Loucy (cell line): ENCODE measurements around the gene LHFPL3.

Experiments used
- H2AFZ ChIP-seq: fragments of 200-600 bp; sonication (generic); 2 replicates; pipeline ENCODE4 v1.6.0; 2016; ENCODE audit warnings: antibody characterized with exemption, mild to moderate bottlenecking, low read length, moderate library complexity
- H3F3A ChIP-seq: fragments of 200-600 bp; 2 replicates; pipeline ENCODE4 v1.6.0; 2016; ENCODE audit warnings: antibody characterized with exemption, low read depth, mild to moderate bottlenecking
- H3K27me3 ChIP-seq: fragments of 200-600 bp; sonication (generic); 2 replicates; pipeline ENCODE4 v1.6.1; 2014; ENCODE audit warnings: low read length, mild to moderate bottlenecking; ENCODE audit not compliant: insufficient read depth, poor library complexity, severe bottlenecking
- H3K36me3 ChIP-seq: fragments of 200-600 bp; sonication (generic); 2 replicates; pipeline ENCODE4 v1.6.1; 2016; ENCODE audit warnings: low read length; ENCODE audit not compliant: insufficient read depth
- H3K4me1 ChIP-seq: fragments of 200-600 bp; sonication (generic); 2 replicates; pipeline ENCODE4 v1.5.1; 2014; ENCODE audit warnings: low read length, mild to moderate bottlenecking; ENCODE audit not compliant: insufficient read depth, poor library complexity, severe bottlenecking
- H3K4me2 ChIP-seq: fragments of 200-600 bp; sonication (generic); 2 replicates; pipeline ENCODE4 v1.6.0; 2014; ENCODE audit warnings: antibody characterized with exemption, low read length, low read depth, mild to moderate bottlenecking; ENCODE audit not compliant: poor library complexity, severe bottlenecking
- H3K4me3 ChIP-seq: fragments of 200-600 bp; sonication (generic); 2 replicates; pipeline ENCODE4 v1.5.1; 2014; ENCODE audit warnings: low read length, mild to moderate bottlenecking, mixed read lengths; ENCODE audit not compliant: poor library complexity, severe bottlenecking
- H3K79me2 ChIP-seq: fragments of 200-600 bp; sonication (generic); 2 replicates; pipeline ENCODE4 v1.6.1; 2014; ENCODE audit warnings: low read length; ENCODE audit not compliant: insufficient read depth
- H3K9ac ChIP-seq: fragments of 200-600 bp; sonication (generic); 2 replicates; pipeline ENCODE4 v1.6.0; 2014; ENCODE audit warnings: mild to moderate bottlenecking, low read depth, low read length, moderate library complexity; ENCODE audit not compliant: poor library complexity, severe bottlenecking
- H3K9me2 ChIP-seq: fragments of 200-600 bp; sonication (generic); replicated peaks from 2 replicates; pipeline ENCODE4 v1.6.1; 2016; ENCODE audit warnings: low read depth, low read length, mixed read lengths
- H3K9me3 ChIP-seq: fragments of 200-600 bp; sonication (generic); 2 replicates; pipeline ENCODE4 v1.6.1; 2014; ENCODE audit warnings: mild to moderate bottlenecking, antibody characterized with exemption, low read length, low read depth; ENCODE audit not compliant: insufficient read depth
- H4K20me1 ChIP-seq: fragments of 200-600 bp; sonication (generic); 2 replicates; pipeline ENCODE4 v1.6.0; 2014; ENCODE audit warnings: antibody characterized with exemption, low read length, mild to moderate bottlenecking; ENCODE audit not compliant: insufficient read depth, poor library complexity, severe bottlenecking
- EZH2phosphoT487 ChIP-seq: fragments of 200-600 bp; IDR thresholded peaks from 2 replicates; pipeline ENCODE4 v1.6.1; 2018; ENCODE audit warnings: antibody characterized with exemption, mild to moderate bottlenecking, moderate library complexity, borderline replicate concordance
- TF ChIP-seq, protein P1 (sequence below): fragments of 200-600 bp; sonication (generic); conservative IDR thresholded peaks from 2 replicates; pipeline ENCODE4 v1.5.1; 2014; ENCODE audit warnings: mild to moderate bottlenecking, antibody characterized with exemption, low read length

The LHFPL3 gene

DNA sequence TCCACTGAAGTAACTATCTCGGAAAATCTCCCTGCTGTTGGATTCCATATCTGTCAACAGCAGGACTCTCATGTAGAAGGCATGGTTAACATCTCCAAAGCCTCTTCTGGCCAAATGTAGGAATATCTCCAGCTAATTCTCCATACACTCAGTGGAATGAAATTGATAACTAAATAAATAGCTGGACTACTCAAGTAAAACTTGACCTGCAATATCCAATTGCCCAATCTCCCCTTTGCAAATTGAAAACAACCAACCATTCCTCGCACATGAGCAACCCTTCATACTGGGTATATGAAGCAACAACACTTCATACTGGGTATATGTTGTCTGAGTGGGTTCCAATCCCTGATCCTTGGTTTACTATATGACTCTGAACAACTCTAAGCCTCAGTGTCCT is 580.2 kb downstream of the LHFPL3 start:
- Histone ChIP-seq H3K4me1 (no peaks in the 10 kb centered on the region), H2AFZ (no peak overlapping the region), H3K9me2 (no peaks in the 10 kb centered on the region), H3K4me3 (no peak overlapping the region), H3K79me2 (no peaks in the 10 kb centered on the region), H3K4me2 (no peak overlapping the region), H4K20me1 (no peaks in the 10 kb centered on the region), H3K36me3 (no peaks in the 10 kb centered on the region), H3K9ac (no peak overlapping the region), H3K9me3 (no peaks in the 10 kb centered on the region), H3F3A (no peaks in the 10 kb centered on the region), H3K27me3 (no peaks in the 10 kb centered on the region)
- TF ChIP-seq, protein P1, sequence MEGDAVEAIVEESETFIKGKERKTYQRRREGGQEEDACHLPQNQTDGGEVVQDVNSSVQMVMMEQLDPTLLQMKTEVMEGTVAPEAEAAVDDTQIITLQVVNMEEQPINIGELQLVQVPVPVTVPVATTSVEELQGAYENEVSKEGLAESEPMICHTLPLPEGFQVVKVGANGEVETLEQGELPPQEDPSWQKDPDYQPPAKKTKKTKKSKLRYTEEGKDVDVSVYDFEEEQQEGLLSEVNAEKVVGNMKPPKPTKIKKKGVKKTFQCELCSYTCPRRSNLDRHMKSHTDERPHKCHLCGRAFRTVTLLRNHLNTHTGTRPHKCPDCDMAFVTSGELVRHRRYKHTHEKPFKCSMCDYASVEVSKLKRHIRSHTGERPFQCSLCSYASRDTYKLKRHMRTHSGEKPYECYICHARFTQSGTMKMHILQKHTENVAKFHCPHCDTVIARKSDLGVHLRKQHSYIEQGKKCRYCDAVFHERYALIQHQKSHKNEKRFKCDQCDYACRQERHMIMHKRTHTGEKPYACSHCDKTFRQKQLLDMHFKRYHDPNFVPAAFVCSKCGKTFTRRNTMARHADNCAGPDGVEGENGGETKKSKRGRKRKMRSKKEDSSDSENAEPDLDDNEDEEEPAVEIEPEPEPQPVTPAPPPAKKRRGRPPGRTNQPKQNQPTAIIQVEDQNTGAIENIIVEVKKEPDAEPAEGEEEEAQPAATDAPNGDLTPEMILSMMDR: no peak
- TF ChIP-seq EZH2phosphoT487: no peak

DNA sequence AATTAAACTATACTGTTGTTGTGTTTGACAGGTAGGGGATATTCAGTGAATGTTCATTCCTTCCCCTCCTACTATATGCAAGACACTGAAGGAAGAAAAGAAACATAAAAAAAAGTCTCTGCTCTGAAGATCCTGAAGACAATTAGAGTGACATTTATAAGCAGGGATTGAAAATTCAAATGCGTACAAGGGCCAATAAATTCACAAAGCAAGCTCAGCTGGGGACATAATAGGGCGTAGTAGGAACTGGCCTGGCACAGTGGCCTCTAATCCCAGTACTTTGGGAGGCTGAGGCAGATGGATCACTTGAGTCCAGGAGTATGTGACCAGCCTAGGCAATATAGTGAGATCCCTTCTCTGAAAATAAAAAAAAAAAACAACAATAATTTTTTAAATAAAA is 580.7 kb downstream of the LHFPL3 start:
- H3K27me3 ChIP-seq: no peaks in the 10 kb centered on the region
- no peak overlapping the region for H2AFZ ChIP-seq
- H3K9me2 ChIP-seq: no peaks in the 10 kb centered on the region
- TF ChIP-seq, protein P1: no peak
- TF ChIP-seq EZH2phosphoT487: no peak
- H3K9me3 ChIP-seq: no peaks in the 10 kb centered on the region
- no peak overlapping the region for H3K9ac ChIP-seq
- H3K36me3 ChIP-seq: no peaks in the 10 kb centered on the region
- H3K4me1 ChIP-seq: no peaks in the 10 kb centered on the region
- no peak overlapping the region for H3K4me3 ChIP-seq
- H4K20me1 ChIP-seq: no peaks in the 10 kb centered on the region
- H3K4me2 ChIP-seq: no peak overlapping the region
- H3F3A ChIP-seq: no peaks in the 10 kb centered on the region
- no peaks in the 10 kb centered on the region for H3K79me2 ChIP-seq

GRCh38 chr7:104914421-104914820 is 586.0 kb downstream of the LHFPL3 start:
- H3F3A ChIP-seq: no peaks in the 10 kb centered on the region
- H3K27me3 ChIP-seq: no peaks in the 10 kb centered on the region
- no peaks in the 10 kb centered on the region for H3K79me2 ChIP-seq
- H3K36me3 ChIP-seq: no peaks in the 10 kb centered on the region
- H3K4me3 ChIP-seq: no peak overlapping the region
- TF ChIP-seq, protein P1: no peak
- TF ChIP-seq EZH2phosphoT487: no peak
- H3K4me2 ChIP-seq: no peak overlapping the region
- no peaks in the 10 kb centered on the region for H3K9me2 ChIP-seq
- H4K20me1 ChIP-seq: no peaks in the 10 kb centered on the region
- no peak overlapping the region for H2AFZ ChIP-seq
- no peaks in the 10 kb centered on the region for H3K4me1 ChIP-seq
- H3K9ac ChIP-seq: no peak overlapping the region
- H3K9me3 ChIP-seq: no peaks in the 10 kb centered on the region
